Gastrocnemius medialis (tissue), 4 donors: Measurements from ENCODE around the gene RYR1.

Experiments used
- CTCF ChIP-seq, 5 experiments: fragments of 450-650 bp in 3 of 5; fragments of 200-600 bp in 2 of 5; sonication (generic) in 2 of 5; IDR thresholded peaks in 4 of 5; conservative IDR thresholded peaks in 1 of 5; 1 replicate in 4 of 5; 2 replicates in 1 of 5; pipeline ENCODE4 v1.5.1; 2016 to 2019; ENCODE audit warnings: antibody characterized with exemption in 5 of 5, mild to moderate bottlenecking in 3 of 5, moderate library complexity in 3 of 5
- POLR2A ChIP-seq, 2 donors: fragments of 450-650 bp; IDR thresholded peaks; one replicate each; pipeline ENCODE4 v1.6.1; 2017; ENCODE audit warnings: antibody characterized with exemption in 2 of 2, mild to moderate bottlenecking in 2 of 2, moderate library complexity in 2 of 2

- no peak for TF ChIP-seq POLR2A (IDR thresholded peaks at IDR 0.05)
- TF ChIP-seq CTCF (IDR thresholded peaks at IDR 0.05 in 4 of 5, conservative IDR thresholded peaks at IDR 0.05 in 1 of 5): no peak
Measured at GRCh38 chr19:38473201-38473600, 39.7 kb downstream of the RYR1 start.
